IMR-90 (cell line): ENCODE measurements around the gene OR10G2.

Experiments
- CEBPB ChIP-seq: IDR thresholded peaks from 2 replicates; pipeline ENCODE4 v1.6.1; 2012; ENCODE audit warnings: low read depth, low read length, improper control_type of control experiment
- CHD1 ChIP-seq: IDR thresholded peaks from 2 replicates; pipeline ENCODE4 v1.6.1; 2012; ENCODE audit warnings: low read depth, low read length, improper control_type of control experiment
- CTCF ChIP-seq: conservative IDR thresholded peaks from 2 replicates; pipeline ENCODE4 v1.5.1; 2012; ENCODE audit warnings: mild to moderate bottlenecking, low read depth, low read length, improper control_type of control experiment
- ELK1 ChIP-seq: fragments of 150-350 bp; IDR thresholded peaks from 2 replicates; pipeline ENCODE4 v1.6.1; 2016; ENCODE audit warnings: low read depth, mild to moderate bottlenecking, low read length, moderate library complexity, borderline replicate concordance
- FOS ChIP-seq: fragments of 150-350 bp; IDR thresholded peaks from 2 replicates; pipeline ENCODE4 v1.6.1; 2016; ENCODE audit warnings: low read depth, low read length
- MAFK ChIP-seq: IDR thresholded peaks from 2 replicates; pipeline ENCODE4 v1.6.1; 2012; ENCODE audit warnings: low read depth, low read length, improper control_type of control experiment
- MAZ ChIP-seq: IDR thresholded peaks from 2 replicates; pipeline ENCODE4 v1.6.1; 2012; ENCODE audit warnings: low read depth, mild to moderate bottlenecking, low read length, improper control_type of control experiment, moderate library complexity, borderline replicate concordance
- NFE2L2 ChIP-seq: fragments of 150-350 bp; IDR thresholded peaks from 2 replicates; pipeline ENCODE4 v1.6.1; 2016; ENCODE audit warnings: low read depth, mild to moderate bottlenecking, low read length
- POLR2A ChIP-seq: IDR thresholded peaks from 2 replicates; pipeline ENCODE4 v1.6.1; 2012; ENCODE audit warnings: mild to moderate bottlenecking, low read depth, low read length
- RAD21 ChIP-seq: IDR thresholded peaks from 2 replicates; pipeline ENCODE4 v1.6.1; 2012; ENCODE audit warnings: low read length, improper control_type of control experiment
- RCOR1 ChIP-seq: IDR thresholded peaks from 2 replicates; pipeline ENCODE4 v1.6.1; 2012; ENCODE audit warnings: mild to moderate bottlenecking, low read length, improper control_type of control experiment; ENCODE audit not compliant: insufficient replicate concordance
- SMC3 ChIP-seq: fragments of 150-350 bp; IDR thresholded peaks from 2 replicates; pipeline ENCODE4 v1.6.1; 2016; ENCODE audit warnings: low read depth, mild to moderate bottlenecking, antibody characterized with exemption, low read length, moderate library complexity
- TF ChIP-seq, protein P1 (sequence below): fragments of 150-350 bp; IDR thresholded peaks from 2 replicates; pipeline ENCODE4 v1.6.1; 2017; ENCODE audit warnings: mild to moderate bottlenecking, antibody characterized with exemption, low read length, low read depth

DNA sequence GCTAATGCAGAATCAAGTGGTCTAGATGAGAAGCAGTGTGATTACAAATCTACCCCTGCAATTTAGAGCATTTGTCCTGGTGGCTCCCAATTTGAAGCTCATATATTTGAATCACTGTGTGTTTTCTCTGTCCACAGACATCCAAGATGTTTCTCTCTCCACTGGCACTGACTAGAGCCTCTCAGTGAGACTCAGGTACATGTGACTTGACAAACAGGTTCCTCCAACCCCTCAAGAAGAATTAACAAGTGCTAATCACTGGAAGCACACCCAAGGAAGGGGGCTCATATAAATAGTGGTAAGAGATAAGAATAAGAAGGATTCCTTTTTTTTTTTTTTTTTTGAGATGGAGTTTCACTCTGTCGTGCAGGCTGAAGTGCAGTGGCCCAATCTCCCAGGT, 20.5 kb downstream of the OR10G2 start:
- TF ChIP-seq CTCF (no peak), NFE2L2 (no peak), MAZ (no peak), RCOR1 (no peak), MAFK (no peak), POLR2A (no peak), RAD21 (no peak), ELK1 (no peak), SMC3 (no peak), CEBPB (no peak), CHD1 (no peak), FOS (no peak)
- TF ChIP-seq, protein P1, sequence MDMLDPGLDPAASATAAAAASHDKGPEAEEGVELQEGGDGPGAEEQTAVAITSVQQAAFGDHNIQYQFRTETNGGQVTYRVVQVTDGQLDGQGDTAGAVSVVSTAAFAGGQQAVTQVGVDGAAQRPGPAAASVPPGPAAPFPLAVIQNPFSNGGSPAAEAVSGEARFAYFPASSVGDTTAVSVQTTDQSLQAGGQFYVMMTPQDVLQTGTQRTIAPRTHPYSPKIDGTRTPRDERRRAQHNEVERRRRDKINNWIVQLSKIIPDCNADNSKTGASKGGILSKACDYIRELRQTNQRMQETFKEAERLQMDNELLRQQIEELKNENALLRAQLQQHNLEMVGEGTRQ, result no peak
